Measurements from ENCODE around the gene TMEM250.

The TMEM250 gene

DNA sequence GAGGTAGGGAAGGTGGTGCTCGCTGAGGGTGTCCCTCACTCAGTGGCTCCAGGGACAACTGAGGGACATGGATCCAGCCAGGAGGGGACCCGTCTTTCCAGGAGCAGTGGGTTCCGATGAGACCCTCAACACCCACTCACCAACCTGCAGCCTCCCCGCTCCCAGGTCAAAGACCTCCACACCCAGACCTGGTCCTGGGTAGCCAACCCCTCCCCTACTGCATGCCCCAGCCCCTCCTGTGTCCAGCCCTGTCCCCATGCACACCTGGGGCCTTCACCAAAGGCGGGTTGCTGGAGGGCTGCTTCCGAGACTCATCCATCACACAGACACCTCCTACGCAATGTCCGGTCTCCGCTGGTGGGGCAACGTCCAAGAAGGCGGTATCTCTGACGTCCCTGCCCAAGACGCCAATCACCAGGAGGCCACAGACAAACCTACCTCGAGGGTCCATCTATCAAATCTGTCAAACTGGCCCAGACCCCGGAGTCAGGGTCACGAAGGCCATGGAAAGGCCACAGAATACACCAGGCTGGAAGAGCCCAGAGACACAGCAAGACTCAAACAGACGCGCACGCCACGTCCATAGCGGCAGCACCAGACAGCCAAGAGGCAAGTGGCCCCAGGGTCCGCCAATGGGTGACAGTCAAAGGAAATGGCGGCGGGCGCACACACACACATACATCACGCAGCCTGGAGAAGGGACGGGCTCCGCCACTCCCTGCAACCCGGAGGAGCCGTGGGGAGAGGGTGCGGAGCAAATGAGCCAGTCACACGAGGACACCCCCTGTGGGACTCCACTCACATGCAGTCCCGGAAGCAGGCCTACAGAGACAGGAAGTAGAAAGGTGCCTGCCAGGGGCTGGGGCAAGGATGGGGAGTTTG, 34.4 kb downstream of the TMEM250 start:
- no peak for DNase-seq

DNA sequence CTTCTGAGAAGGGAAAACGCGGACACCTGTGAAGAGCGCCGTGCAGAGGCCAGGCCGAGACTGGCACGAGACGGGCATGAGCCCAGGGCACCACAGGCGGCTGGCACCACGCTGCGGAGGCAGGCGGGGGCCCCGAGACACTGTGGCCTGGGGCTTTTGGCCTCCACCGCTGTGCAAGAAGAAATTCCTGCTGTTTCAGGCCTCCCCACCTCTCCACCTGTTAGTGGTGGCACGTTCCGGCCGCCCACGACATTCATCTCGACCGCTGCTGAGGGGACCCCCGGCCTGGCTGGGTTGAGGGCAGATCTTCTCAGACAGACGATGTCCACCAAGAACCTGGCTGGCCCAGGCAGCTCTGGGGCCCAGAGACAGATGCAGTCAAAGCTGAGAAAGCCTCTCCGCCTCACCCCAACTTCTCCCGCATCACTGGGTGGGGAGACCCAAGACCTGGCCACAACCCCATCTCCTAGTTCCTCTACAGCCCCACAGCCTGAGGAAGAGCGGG, 35.1 kb downstream of the TMEM250 start:
- no peak for DNase-seq

DNA sequence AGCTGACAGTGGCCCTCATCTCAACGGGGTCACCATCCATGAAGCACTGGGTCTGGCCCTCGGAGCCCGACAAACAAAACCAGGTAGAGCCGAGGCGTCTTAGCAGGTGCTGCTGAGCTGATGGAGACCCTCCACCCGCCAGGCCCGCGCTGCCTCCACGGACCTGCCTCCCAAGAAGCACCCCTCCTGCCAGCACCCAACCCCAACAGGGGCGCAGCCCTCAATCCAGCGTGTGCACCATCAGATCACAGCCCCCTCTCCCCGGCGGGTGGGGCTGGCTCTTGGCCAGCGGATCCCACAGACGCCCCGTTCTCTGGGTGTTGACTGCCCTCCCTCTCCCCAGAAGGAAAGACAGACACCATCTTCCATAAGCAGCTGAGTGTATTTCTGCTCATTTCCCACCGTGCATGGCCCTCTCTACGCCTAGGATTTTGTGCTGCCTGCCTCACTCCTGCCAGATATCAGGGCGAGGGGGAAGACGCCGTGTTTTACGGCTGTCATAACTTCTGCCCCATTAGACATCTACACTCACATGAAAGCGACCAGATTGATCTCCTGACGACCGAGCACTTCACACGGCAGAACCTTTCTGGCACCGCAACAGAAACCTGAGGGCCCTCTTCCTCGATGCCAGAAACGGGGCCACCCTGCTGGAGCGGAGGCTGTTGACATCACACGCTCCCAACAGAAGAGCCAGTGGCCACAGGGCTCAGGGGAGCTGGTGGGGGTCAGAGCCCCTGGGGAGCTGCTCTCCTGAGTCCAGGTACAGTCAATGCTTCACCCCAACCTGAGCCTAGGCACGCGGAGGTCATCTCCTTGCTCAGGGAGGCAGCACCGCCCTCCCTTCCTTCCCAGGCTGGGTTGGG, 35.9 kb downstream of the TMEM250 start:
- DNase-seq, result no peak

DNA sequence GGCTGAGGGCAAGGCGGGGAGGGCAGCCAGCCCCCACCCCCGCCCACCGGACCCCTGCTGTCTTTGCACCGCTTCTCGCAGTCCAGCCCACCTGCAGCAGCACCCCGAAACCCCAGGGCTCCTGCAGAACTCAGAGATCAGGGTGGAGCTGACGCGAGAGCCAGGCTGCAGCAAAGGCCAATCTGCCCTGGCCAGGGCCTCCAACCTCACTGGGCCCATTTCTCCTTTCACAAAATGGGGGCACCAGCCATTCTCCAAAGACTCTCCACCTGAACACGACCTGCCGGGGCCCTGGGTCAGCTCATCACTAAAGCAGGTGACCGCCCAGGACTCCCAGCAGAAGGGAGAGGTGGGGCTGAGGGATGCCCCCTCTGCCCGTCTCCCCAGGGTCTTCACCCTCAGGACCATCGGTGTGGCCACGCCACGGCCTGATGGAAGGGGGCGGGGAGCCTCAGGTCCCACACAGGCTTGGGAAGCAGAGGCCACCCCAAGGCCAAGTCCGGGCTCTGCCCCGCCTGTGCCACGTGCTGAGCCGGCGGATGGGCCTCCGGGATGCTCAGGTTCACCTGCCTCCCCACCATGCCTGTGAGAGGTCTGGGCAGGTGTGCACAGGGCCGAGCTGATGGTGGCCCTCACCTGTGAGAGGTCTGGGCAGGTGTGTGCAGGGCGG, 36.7 kb downstream of the TMEM250 start:
- DNase-seq, result no peak

DNA sequence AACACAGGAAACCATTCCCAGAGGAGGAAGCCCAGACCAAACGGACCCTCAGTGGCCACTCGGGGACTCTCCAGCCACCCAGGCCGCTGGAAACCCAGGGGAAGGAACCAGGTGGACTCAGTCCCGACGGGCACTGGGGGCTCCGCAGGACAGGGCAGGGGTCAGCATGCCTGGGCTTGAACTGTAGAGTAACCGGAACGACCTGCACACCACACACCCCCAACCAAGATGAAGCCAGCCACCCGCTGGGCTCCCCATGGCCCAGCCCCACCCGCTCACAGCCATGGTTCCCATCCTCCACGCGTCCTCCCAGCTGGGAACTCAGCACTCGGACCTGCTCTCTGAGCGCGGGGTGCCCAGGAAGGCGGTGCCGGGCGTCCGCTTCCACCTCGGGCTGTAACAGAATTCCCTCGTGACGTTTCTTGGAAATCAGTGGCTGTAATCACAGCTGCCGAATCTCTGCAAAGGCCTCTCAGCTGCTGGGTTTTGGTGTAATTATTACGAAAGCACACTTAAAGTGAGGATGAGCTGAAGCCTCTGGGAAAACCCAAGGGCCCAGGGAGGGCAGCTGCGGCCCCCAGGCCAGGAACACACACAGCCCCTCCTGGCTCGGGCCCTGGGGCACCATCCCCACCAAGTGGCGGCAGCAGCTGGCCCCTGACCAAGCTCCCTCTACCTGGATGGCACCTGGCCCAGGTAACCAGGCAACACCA, 37.4 kb downstream of the TMEM250 start:
- DNase-seq, result no peak

DNA sequence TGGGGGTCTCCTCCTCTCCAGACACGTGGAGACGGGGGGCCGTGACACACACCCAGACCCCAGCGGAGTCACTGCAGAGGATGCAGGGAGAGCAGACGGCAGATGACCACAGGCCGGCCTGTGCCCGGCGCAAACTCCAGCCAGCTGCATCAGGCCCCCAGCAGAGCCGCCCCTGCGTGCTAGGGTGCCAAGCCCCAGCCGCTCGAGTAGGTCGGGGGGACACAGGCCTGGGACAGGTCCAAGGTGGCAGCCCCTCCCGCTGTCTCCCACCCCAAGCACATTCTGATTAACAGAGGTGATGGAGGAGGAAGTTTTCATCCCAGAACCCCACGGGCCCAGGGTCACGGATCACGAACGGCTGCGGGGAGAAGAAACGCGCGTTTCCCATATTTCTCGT, 38.0 kb downstream of the TMEM250 start:
- DNase-seq, result no peak

DNA sequence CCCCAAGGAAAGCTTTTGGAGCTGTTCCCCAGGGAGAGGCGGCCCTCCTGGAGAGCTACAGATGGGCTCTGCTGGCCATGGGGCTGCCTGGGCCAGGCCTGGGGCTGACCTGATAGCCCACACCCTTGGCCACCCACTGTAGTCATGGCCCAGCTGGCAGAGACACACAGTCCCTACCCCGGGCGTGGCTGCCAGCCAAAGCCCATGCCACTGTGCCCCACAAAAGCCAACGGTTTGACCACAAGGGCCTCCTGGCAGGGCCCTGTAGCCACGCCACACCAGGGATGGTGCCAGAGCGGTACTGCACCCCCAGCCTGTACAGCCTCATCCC, 38.8 kb downstream of the TMEM250 start:
- DNase-seq, result peak in 7 of 51 donors; percentile 22 to 49 (median 38)

DNA sequence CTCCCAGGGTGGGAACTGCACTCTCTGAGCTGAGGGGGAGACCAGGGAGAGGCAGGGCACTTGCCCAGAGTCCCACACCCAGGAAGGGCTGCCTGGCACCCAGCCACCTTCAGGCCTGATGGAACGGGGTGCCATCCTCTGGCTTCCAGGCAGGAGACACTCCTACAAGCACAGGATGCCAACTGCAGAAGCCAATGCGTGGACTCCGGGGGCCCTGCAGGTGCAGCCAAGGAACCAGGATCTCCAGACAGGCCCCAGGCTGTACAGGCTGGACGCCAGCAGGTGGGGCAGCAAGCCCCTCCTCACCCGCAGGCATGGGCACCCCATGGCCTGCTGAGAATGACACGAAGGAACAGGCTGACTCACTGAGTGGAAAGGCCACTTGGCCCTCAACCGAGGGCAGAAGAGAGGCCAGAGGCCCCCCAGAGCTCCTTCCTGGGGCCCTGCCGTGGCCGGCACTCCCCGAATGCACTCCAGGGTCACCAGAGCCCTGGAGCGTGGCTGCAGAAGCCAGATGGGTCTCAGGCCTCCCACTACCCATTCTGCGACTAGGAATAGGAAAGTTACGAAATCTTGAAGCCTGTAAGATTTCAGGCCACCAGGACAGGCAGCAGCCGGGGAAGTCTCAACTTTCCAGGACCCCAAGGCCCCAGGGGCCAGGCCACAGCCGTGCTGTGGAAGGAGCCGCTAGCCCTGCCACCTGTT, 39.3 kb downstream of the TMEM250 start:
- DNase-seq, result peak in 1 of 51 donors; percentile 23

DNA sequence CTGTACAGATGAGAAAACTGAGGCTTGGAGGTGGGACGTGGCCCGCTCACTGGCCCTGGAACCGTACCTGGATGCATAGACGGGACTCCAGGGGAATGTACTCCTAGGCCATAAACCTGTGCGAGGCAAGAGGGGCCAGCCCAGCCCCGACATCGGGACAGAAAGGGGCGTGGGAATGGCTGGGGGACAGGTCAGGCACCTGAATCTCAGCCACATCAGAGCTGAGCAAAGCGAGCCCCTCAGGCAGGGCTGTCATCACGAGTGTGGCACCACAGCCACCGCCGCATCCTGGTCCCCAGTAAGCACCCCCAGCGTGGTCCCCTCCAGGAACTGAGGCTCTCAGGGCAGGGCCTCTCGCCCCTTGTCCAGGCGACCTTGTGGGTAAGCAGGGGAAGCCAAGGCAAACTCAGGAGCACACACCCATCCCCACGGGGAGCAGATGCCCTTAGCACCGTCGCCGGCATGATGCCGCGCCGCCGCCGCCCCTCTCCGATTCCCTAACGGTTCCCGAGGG, 40.1 kb downstream of the TMEM250 start:
- DNase-seq, result no peak

DNA sequence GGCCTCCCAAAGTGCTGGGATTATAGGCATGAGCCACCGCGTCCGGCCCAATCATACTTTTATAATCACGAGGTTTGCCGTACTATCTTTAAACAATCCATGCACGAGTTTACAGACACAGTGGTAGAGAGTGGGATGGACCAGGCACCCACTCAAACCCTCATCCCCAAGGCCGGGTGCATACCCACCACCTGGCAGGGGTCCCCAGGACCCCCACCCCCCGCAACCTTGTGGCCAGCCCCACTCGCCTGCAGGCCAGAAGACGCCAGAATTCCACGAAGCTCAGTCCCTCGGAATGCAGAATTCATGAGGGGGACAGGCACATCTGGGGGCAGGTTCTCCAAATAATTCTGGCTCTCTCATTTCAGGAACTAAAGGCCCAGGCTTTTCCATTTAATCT, 40.7 kb downstream of the TMEM250 start:
- no peak for DNase-seq

DNA sequence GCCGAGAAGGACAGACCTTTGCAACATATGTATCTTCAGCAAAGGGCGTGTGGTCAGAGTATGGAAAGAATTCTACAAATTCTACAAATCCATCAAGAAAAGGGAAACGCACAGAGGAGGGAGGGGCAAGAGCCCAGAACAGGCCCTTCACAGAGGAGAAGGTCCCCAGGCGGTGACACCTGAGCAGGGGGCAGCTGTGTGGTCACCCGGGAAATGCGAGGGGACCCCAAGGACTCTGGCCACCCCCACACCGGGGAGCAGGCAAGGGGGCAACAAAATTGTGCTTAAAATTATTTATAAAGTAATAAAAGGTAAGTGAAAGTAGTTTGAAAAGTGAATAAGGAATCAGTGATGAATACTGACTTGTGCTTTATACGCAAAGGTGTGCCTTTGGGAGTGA, 41.2 kb downstream of the TMEM250 start:
- DNase-seq, result no peak

DNA sequence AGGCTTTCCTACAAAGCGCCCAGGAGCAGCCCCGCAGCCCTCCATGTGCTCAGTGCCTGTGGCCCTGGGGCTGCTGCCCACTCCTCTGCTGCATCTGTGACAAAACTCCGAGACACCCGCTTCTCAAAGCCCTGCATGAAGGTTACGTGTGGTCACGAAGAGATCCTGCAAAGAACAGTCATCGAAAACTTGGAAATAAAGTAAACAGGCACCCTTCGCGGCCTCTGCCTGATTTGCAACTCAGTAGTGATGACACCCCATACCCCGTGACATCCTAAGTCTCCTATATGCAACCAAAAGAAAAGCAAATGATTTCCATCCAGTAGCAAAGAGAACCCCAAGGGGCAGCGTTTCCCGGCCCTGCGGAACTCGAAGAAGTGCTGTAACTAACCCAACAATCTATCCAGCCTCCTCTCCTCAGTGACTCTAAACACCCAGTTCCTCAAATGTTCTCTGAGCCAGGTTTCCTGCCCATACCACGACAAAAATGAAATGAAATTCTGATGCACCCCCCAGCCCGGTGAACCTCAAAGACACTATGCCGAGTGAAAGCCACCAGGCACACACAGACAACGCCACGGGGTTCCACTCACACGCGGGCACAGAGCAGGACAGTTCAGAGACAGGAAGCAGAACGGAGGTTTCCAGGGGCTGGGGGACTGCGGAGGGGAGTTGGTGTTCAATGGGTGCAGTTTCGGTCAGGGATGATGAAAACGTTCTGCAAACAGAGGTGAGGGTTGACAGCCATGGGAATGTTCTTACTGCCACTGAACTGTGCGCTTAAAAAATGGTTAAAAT, 42.6 kb downstream of the TMEM250 start:
- no peak for DNase-seq

DNA sequence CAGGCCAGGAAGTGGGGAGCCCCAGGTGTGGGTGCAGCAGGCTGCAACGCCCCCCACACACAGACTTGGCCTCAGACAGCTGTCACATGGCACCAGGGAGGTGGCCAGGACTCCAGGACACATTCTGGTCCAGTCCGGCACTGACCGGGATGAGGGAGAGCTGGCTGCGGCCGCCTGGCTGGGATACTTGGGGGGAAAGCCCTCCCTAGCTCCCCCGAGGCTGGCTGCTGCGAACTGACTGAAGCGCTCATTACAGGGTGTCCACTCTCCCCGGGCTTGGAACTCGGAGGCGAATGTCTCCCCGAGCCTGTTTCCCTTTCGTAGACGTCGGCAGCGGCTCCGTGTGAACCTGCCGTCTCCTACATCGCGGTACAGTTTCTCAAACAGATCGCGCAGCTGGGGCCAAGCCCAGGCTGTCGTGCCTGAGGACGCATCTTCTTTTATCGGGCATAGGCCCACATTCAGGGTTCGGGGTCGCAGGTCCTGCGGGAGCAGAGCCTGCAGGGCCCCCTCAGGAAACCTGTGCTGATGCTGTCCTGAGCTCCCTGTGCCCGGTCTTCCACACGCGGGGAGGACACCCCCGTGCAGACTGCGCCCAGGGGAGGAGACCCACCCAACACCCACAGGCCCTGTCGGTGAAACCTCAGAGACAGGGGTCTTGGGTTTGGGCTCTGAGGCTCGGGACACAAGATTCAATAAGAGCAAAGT, 43.4 kb downstream of the TMEM250 start:
- DNase-seq, result no peak

DNA sequence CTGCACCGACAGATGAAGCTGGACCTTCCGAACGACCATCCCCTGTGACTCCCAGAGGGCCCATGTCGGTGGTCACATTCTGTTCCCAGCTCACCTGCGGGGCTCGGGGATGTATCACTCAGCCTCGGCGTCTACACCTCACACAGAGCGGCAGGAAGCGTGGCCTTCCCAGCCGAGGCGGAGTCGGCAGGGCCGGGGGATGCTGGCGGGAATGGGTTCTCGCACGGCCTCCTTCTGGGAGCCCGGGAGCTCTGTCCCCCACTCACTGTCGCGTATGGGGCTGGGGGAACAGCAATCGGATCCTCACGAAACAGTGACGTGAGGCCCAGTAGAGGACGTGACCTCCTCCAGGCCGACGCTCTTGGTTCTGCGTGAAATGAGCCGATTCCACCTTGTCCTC, 44.0 kb downstream of the TMEM250 start:
- DNase-seq, result no peak
